ENCODE measurements around the gene PLIN4. TPM values are rescaled to one million over a fixed set of nuclear protein-coding genes. Genes with fewer than 3 reads are reported as not detected.

The PLIN4 gene
- total RNA-seq, 4 donors from 2014 or later: 1.3 to 6.6 (median 3.7) TPM

GRCh38 chr19:4521888-4522242, 3.6 kb upstream of the PLIN4 start:
- Histone ChIP-seq H3K27ac (no peak overlapping the region), H3K36me3 (no peaks in the 10 kb centered on the region), H3K27me3 (no peaks in the 10 kb centered on the region), H3K4me1 (no peaks in the 10 kb centered on the region), H3K4me3 (replicated peaks in 1 of 3) (no peak overlapping the region), H3K9me3 (no peaks in the 10 kb centered on the region)
- intact Hi-C loops (cut with DNase I): loop anchor here (10.0 kb wide), 1 partner anchor 257 kb away; no protein-coding TSS in a partner anchor
- DNase-seq: no peak
- WGBS, 2 donors: 83 to 92% methylated on average over 3 to 5 of the region's 5 CpGs
- no peak for TF ChIP-seq POLR2A (IDR thresholded peaks at IDR 0.05)
- TF ChIP-seq, protein P1, sequence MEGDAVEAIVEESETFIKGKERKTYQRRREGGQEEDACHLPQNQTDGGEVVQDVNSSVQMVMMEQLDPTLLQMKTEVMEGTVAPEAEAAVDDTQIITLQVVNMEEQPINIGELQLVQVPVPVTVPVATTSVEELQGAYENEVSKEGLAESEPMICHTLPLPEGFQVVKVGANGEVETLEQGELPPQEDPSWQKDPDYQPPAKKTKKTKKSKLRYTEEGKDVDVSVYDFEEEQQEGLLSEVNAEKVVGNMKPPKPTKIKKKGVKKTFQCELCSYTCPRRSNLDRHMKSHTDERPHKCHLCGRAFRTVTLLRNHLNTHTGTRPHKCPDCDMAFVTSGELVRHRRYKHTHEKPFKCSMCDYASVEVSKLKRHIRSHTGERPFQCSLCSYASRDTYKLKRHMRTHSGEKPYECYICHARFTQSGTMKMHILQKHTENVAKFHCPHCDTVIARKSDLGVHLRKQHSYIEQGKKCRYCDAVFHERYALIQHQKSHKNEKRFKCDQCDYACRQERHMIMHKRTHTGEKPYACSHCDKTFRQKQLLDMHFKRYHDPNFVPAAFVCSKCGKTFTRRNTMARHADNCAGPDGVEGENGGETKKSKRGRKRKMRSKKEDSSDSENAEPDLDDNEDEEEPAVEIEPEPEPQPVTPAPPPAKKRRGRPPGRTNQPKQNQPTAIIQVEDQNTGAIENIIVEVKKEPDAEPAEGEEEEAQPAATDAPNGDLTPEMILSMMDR (IDR thresholded peaks at IDR 0.05): no peak

DNA sequence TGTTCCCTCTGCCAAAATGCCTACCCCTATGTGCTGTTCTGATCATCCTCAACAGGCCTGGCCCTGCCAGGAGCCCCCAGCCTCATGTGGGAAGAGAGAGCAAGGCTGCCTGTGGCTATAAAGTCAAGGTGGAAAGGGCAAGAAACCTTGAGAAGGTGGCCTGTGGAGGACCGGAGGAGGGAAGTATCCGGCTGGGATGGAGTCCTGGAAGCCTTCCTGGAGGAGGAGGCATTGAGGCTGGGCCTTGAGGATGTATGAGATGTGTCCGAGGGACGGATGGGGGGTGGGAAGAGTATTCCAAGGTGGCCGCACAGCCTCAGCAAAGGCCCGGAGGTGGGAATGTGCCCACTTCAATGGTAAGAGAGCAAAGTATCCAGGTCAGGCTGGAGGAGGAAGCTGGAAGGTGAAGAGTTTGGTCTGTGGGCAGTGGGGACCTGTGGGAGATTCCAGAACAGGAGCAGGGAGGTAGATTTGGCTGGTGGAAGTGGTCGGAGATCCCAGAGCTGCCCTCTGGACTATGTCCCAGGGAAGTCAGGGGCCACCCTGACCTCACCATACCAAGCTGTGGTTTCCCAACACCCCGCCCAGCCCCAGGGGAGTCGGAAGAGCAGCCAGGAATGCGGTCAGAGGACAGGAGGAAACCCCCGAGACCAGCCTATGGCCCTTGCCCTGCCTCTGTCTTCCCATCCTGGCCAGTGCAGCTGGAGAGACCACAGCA, 3.0 kb upstream of the PLIN4 start:
- H3K27ac ChIP-seq: no peak overlapping the region
- no peak for DNase-seq
- H3K9me3 ChIP-seq: no peaks in the 10 kb centered on the region
- no peaks in the 10 kb centered on the region for H3K4me1 ChIP-seq
- no peaks in the 10 kb centered on the region for H3K27me3 ChIP-seq
- H3K4me3 ChIP-seq (replicated peaks in 1 of 3): no peak overlapping the region
- TF ChIP-seq POLR2A (IDR thresholded peaks at IDR 0.05): no peak
- TF ChIP-seq, protein P1 (IDR thresholded peaks at IDR 0.05): no peak
- 75 to 83% methylated on average over 11 of the region's 11 CpGs for WGBS, 2 donors
- intact Hi-C loops (cut with DNase I): loop anchor here (10.0 kb wide), 1 partner anchor 257 kb away; no protein-coding TSS in a partner anchor
- H3K36me3 ChIP-seq: no peaks in the 10 kb centered on the region

DNA sequence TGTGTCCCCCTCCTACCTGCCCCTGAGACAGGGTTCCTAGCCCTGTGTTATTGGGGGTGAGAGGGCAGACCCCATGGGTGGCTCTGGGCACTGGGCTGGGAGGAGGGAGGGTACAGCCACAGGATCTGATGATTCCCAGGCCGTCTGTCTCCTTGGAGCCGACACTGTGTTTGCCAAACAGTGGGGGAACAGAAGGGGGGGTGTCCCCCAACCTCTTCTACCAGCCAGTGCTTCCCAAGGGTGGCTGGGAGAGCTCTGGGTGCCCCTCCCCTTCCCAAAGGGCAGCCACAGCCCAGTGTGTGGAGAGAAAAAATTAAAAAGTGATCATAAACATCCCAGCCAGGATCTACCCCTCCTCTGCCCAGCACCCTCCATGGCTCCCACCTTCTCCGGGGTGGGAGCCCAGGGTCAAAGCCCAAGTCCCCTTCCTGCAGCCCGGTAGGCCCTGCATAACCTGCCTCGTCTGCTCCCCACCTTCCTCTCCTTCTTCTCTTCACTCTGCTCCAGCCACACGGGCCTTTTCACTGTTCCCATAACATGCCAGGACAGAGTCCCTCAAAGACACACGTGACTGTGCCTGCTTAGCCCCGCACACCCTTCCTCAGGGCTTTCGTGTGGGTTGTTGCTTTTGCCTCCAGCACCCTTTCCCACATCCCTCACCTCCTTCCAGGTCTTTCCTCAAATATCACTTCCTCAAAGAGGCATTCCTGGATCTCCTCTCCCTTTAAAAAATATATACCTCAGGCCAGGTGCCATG, 1.4 kb upstream of the PLIN4 start:
- Histone ChIP-seq H3K4me3 (replicated peaks in 1 of 3) (no peak overlapping the region), H3K27me3 (no peaks in the 10 kb centered on the region), H3K27ac (no peak overlapping the region), H3K4me1 (no peaks in the 10 kb centered on the region), H3K36me3 (no peaks in the 10 kb centered on the region), H3K9me3 (no peaks in the 10 kb centered on the region)
- no peak for DNase-seq
- intact Hi-C loops (cut with DNase I): loop anchor here (10.0 kb wide), 1 partner anchor 255 kb away; no protein-coding TSS in a partner anchor
- 64 to 82% methylated on average over 8 to 9 of the region's 9 CpGs for WGBS, 2 donors
- TF ChIP-seq POLR2A (IDR thresholded peaks at IDR 0.05): no peak
- TF ChIP-seq, protein P1 (IDR thresholded peaks at IDR 0.05): no peak

DNA sequence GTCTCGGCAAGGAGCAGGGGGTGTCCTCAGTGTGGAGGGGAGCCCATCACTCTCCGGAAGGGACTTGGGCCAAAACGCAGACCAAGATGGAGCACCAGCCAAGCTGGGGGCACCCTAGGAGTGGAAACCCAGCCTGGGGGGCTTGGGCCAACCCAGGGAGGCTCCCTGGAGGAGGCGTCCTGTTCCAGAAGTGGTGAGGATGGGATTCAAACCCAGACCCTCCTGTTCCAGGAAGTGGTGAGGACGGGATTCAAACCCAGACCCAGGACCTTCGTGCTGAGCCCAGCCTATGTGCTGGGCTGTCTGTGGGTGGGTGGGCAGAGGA, 848 bp upstream of the PLIN4 start:
- 80 to 90% methylated on average over 3 to 6 of the region's 6 CpGs for WGBS, 2 donors
- Histone ChIP-seq H3K27me3 (no peaks in the 10 kb centered on the region), H3K4me3 (replicated peaks in 1 of 3) (no peak overlapping the region), H3K36me3 (no peaks in the 10 kb centered on the region), H3K9me3 (no peaks in the 10 kb centered on the region), H3K27ac (no peak overlapping the region), H3K4me1 (no peaks in the 10 kb centered on the region)
- intact Hi-C loops (cut with DNase I): no loop called here
- DNase-seq: no peak
- no peak for TF ChIP-seq POLR2A (IDR thresholded peaks at IDR 0.05)
- TF ChIP-seq, protein P1 (IDR thresholded peaks at IDR 0.05): no peak

- intact Hi-C loops (cut with DNase I): no loop called here
- no peaks in the 10 kb centered on the region for H3K4me1 ChIP-seq
- TF ChIP-seq, protein P1 (IDR thresholded peaks at IDR 0.05): no peak
- TF ChIP-seq POLR2A (IDR thresholded peaks at IDR 0.05): no peak
- WGBS, 2 donors: 83 to 94% methylated on average over 7 to 22 of the region's 24 CpGs
- no peaks in the 10 kb centered on the region for H3K36me3 ChIP-seq
- H3K4me3 ChIP-seq (replicated peaks in 1 of 3): no peak overlapping the region
- no peaks in the 10 kb centered on the region for H3K27me3 ChIP-seq
- H3K27ac ChIP-seq: no peak overlapping the region
- DNase-seq: no peak
- no peaks in the 10 kb centered on the region for H3K9me3 ChIP-seq
Measured at GRCh38 chr19:4517451-4518057, 732 bp downstream of the PLIN4 start.
